ENCODE data around the gene SLC12A7.

Gene SLC12A7

GRCh38 chr5:1079486-1079885, 32.4 kb downstream of the SLC12A7 start:
- FAIRE-seq (no peak), DNase-seq (ENCODE audit: low spot score) (no peak)

- DNase-seq (ENCODE audit: low spot score) (no peak), FAIRE-seq (no peak)
Observed at GRCh38 chr5:1078851-1079250, 33.0 kb downstream of the SLC12A7 start.

GRCh38 chr5:1078206-1078605, 33.7 kb downstream of the SLC12A7 start:
- FAIRE-seq = no peak
- no peak for DNase-seq (ENCODE audit: low spot score)

DNA sequence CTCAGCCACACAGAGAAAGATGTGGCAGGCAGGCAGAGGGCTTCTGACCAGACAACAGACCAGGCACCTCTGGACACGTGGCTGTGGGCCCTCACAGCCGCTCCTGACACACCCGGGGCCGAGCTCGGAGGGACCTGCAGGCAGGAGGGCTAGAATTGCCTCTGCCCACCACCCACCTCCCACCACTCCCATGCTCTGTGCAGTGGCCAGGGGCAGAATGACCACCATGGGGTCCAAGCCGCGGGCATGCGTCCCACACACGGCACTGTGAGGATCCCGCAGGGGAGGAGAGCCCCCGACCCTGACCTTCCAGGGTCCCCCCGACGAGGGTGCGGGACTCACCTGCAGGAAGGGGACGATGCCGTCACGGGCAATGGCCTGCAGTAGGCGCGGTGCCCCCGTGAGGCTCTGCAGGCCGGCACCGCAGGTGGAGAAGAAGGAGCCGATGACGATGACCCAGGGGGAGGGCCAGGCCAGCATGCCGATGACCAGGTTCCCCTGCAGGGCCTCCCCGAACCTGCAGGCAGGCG, 34.3 kb downstream of the SLC12A7 start:
- no peak for FAIRE-seq
- DNase-seq (ENCODE audit: low spot score) = no peak

DNA sequence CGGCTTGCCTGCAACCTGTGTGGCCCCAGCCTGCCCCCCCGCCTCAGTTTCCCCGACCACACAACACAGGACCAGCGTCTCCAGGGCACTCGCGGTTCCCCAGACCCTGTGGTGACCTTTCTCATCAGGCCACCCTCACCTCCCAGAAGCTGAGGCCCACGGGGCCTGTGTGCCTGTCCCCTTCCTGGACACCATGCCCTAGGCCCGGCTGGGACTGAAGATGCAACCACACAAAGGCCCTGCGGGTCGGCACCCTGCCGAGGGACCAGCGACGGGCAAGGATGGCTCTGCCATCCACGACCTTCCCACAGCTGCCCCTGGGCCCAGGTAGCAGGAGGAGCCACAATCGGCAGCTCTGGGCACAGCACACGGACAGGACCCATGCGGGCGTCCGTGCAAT, 34.8 kb downstream of the SLC12A7 start:
- no peak for FAIRE-seq
- DNase-seq (ENCODE audit: low spot score) = no peak

DNA sequence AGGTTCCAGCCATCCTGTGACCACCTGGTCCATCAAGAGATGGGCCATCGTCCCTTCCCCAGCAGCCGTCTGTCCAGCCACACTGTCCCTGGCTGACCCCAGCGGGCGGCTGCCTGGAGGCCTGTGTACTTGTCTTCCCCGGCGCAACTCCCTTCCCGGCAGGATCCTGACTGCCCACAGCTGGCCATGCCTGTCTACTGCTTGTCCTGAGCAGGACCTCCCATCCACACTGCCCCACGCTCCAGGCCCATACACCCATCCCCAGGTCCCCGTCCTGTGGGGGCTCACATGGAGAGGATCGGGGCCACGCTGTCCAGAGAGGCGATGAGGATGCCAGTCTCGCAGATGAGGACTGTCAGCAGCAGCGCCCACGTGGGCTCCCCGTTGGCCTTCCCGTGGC, 35.5 kb downstream of the SLC12A7 start:
- FAIRE-seq = no peak
- DNase-seq (ENCODE audit: low spot score) = no peak

- no peak for FAIRE-seq
Observed at GRCh38 chr5:1075931-1076330, 35.9 kb downstream of the SLC12A7 start.

DNA sequence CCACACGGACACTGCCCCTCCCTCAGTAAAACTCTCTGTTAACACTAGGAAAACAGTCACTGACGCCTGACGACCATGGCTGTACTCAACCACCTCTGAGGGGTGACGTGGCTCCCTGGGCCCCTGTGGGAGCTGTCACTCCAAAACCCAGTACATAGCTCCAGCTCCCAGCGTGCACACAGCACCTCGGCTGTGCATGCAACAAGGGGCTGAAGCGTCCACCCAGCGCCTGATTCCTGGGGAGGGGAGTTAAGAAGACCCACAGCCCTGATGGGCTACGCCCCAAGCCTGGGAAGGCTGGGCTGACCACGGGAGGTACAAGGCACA, 36.3 kb downstream of the SLC12A7 start:
- FAIRE-seq = no peak
- DNase-seq (ENCODE audit: low spot score) = no peak

More at GRCh38 chr5:1075931-1076330, 35.9 kb downstream of the SLC12A7 start:
- no peak for DNase-seq (ENCODE audit: low spot score)

- FAIRE-seq (peak; percentile 50), DNase-seq (ENCODE audit: low spot score) (no peak)
Observed at GRCh38 chr5:1074816-1075554, 36.9 kb downstream of the SLC12A7 start.

DNA sequence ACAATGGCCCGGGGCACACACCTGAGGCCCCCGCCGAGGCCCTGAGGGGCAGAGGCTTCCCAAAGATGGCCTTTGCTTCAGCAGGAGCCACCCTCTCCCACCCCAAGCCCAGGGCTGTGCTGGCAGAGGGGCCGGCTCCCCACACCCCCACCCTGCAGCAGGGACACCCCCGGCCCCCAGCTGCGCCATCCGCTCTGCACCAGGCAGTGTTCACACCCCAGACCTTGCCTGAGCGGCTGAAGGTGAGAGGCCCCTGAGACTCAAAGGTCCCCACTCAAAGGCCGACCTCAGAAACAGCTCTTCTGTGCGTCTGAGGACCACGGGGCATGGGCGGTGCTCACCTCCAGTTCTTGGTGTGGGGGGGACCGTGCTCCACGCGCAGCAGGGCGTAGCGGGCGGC, 37.6 kb downstream of the SLC12A7 start:
- DNase-seq (ENCODE audit: low spot score) (no peak), FAIRE-seq (no peak)

- DNase-seq (ENCODE audit: low spot score) (no peak), FAIRE-seq (peak; percentile 77)
Observed at GRCh38 chr5:1073239-1074102, 38.4 kb downstream of the SLC12A7 start.

GRCh38 chr5:1069720-1070088, 42.2 kb downstream of the SLC12A7 start:
- FAIRE-seq (no peak), DNase-seq (ENCODE audit: low spot score) (no peak)

DNA sequence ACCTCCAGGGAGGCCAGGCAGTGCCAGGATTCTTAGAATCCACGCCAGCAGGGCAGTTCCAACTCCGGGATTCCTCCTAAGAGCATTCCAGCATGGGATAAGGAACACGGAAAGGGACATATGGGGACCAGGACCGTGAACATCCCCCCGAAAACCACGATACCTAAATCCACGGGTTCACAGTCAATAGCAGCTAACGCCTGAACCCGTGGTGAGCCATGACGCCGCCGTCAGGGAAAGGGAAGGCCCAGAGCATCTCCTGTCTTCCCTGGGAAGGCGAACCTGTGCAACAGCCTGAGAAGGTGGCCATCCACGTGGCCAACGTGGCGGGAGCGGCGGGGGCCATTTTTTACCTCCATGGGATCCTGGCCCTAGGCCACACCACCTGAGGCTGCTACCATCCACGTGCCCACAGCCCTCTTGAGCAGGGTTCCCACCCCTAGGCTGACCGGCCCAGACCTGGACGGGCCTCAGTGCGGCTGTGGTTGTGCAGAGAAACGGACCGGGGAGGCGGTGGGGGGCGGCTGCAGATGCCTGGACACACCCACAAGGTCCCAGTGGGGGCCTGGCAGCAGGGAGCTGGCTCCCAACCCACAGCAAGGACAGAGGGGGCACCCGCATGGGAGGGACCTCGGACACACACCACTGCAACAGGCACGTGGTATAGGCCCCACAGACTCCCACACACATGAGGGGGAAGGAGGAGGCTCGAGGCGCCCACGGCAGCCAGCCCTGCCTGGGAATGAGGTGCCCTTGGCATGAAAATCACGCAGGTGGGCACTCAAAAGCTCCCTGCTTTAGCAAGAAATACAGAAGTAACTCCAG, 42.8 kb downstream of the SLC12A7 start:
- FAIRE-seq = no peak
- DNase-seq (ENCODE audit: low spot score) = no peak

- no peak for DNase-seq (ENCODE audit: low spot score)
- FAIRE-seq = peak; percentile 62
Observed at GRCh38 chr5:1068204-1068894, 43.5 kb downstream of the SLC12A7 start.

DNA sequence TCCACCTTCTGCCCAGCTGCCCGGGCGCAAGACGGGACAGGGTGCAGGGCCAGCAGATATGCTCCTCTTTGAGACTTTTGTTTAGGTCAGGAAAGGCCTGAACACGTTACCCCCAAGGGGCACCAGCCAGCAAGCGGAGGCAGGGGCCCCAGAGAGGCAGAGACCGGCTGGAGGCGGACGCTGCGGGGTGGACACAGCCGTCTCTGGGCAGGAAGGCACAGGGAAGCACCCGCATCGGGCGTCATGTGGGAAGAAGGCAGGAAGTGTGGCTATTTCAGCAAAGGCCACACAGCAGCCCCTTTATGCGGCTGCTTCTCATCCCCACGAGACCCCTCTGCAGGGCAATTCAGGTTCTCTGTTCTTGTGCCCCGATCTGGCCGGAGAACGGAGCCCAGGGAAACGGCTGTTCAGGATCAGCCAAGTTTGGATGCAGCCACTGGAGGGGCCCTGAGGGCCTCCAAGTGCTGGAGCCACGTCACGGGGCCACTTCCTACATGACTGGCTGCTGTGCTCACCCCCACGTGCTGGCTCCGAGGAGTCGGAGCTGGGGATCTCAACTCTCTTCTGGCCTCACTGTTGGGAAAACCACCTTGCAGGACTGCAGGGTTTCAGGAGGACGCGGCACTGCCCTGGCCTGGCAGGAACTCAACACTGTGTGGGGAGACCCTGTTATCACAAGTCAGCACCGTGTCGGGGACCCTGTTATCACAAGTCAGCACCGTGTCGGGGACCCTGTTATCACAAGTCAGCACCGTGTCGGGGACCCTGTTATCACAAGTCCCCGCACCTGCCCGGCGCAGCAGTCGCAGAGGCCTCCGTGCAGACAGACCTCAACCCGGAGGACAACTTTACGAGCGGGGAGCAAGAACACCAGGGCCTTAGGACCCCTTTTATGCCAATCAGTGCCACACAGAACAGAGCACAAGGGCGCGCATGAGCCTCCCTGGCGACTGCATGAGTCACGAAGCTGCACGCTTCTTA, 44.4 kb downstream of the SLC12A7 start:
- no peak for FAIRE-seq
- DNase-seq (ENCODE audit: low spot score) = no peak

DNA sequence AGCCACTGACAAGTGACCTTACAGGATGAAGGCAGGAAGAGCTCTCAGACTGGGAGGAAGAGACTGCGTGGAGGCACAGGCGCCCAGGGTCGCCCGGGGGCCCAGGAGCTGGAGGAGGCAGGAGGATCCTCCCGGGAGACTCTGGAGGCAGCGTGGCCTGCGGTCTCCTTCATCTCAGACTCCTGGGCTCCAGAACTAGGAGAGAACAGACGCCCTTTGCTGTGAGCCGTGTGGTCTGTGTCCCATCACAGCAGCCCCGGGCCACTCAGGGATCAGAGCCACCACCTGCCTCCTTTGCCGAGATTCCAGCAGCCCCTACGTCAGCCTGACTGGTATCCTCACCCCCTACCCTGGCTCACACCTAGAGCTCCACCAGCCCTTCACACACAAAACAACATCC, 45.2 kb downstream of the SLC12A7 start:
- DNase-seq (ENCODE audit: low spot score) (no peak), FAIRE-seq (no peak)

- DNase-seq (ENCODE audit: low spot score) (no peak), FAIRE-seq (no peak)
Observed at GRCh38 chr5:1065891-1066650, 45.8 kb downstream of the SLC12A7 start.

GRCh38 chr5:1065143-1065750, 46.6 kb downstream of the SLC12A7 start:
- FAIRE-seq (no peak), DNase-seq (ENCODE audit: low spot score) (no peak)
